Small intestine (tissue), 7 donors: ENCODE data around the gene CCL11. TPM values are rescaled to one million over a fixed set of nuclear protein-coding genes. Genes with fewer than 3 reads are reported as not detected.

Experiments
- DNase-seq, 2 donors: peaks; one replicate each; pipeline versions ENCODE4 v3.0.0 to v3.0.0-alpha.2; 2013
- FAIRE-seq: peaks from 2 replicates; lab custom pipeline; 2012; peaks lifted over from hg19 to GRCh38; lab: Jason Lieb, UNC
- H3K27ac ChIP-seq, 3 donors: one replicate each; pipeline ENCODE4 v1.5.1; 2013; ENCODE audit warnings: low read length in 2 of 3, mild to moderate bottlenecking in 2 of 3, control low read depth in 1 of 3, inconsistent platforms in 1 of 3, low read depth in 1 of 3, moderate library complexity in 1 of 3
- H3K27me3 ChIP-seq, 3 donors: one replicate each; pipeline ENCODE4 v1.6.1; 2013; ENCODE audit warnings: low read length in 3 of 3, inconsistent platforms in 1 of 3; ENCODE audit not compliant: control insufficient read depth in 3 of 3, insufficient read depth in 3 of 3
- H3K36me3 ChIP-seq, 3 donors: one replicate each; pipeline ENCODE4 v1.6.1; 2013; ENCODE audit warnings: low read length in 3 of 3, inconsistent platforms in 1 of 3, low read depth in 1 of 3, mild to moderate bottlenecking in 1 of 3, moderate library complexity in 1 of 3; ENCODE audit not compliant: control insufficient read depth in 3 of 3, insufficient read depth in 2 of 3
- H3K4me1 ChIP-seq, 3 donors: one replicate each; pipeline ENCODE4 v1.6.1; 2013; ENCODE audit warnings: low read length in 2 of 3, inconsistent platforms in 1 of 3, low read depth in 1 of 3, mild to moderate bottlenecking in 1 of 3, moderate library complexity in 1 of 3; ENCODE audit not compliant: control insufficient read depth in 3 of 3, insufficient read depth in 2 of 3
- H3K4me3 ChIP-seq, 3 donors: one replicate each; pipeline ENCODE4 v1.5.1; 2013; ENCODE audit warnings: low read length in 3 of 3, control low read depth in 1 of 3, inconsistent platforms in 1 of 3, low read depth in 1 of 3, mild to moderate bottlenecking in 1 of 3, moderate library complexity in 1 of 3
- H3K9me3 ChIP-seq, 2 donors: one replicate each; pipeline ENCODE4 v1.6.1; 2013; ENCODE audit warnings: low read depth in 1 of 2, low read length in 1 of 2; ENCODE audit not compliant: control insufficient read depth in 2 of 2, insufficient read depth in 1 of 2
- WGBS, 3 donors: extraction: QIAGEN DNeasy Blood & Tissue Kit; methylation state at CpG; one replicate each; pipeline ENCODE4 v1.1.7; 2013; 5-methylcytosine and 5-hydroxymethylcytosine counted together
- polyA plus RNA-seq, 4 donors: library from polyadenylated mRNA; stranded (reverse) in 3 of 4; unstranded in 1 of 4; fragments of 200-250 nt in 3 of 4; fragments of 120-200 nt in 1 of 4; gene quantifications; one replicate each; pipeline versions ENCODE4 v1.2.1 to v1.2.3, GENCODE V29; 2013
- donor health status: healthy with polysubstance abuse.
- donor health status: control.
- donor health status: control.
- donor health status: Bipolar disorder and iron deficiency.
- donor health status: healthy.

Gene CCL11
- polyA plus RNA-seq, 4 donors, result 0.43 to 12.4 (median 0.45) TPM; not detected in 1

DNA sequence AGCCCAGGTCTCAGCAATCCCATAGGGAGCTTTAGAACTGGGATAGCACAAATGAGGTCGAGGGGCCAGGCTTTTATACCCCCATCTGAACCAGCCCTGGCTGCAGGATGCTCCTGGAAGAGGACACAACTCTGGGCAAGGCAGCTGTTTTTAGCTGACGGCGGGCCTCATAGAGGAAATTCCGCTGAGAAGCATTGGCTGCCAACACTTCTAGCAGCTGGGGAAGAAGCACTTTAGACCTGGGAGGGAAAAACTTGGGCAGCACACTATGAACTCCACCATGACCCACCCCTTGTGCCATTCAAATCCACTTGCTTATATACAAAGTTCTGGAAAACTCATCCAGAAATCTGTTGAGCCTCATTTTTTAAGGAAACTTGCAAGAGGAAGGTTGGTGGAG lies 5.0 kb downstream of the CCL11 start:
- DNase-seq (no peak), FAIRE-seq (no peak)
- H3K36me3 ChIP-seq, result no peaks in the 10 kb centered on the region
- H3K27me3 ChIP-seq, result peaks cover 0 to 2% (median 0%) of the 10 kb centered on the region in 3 donors
- no peaks in the 10 kb centered on the region for H3K4me1 ChIP-seq
- WGBS, 3 donors, result 60 to 61% (median 61%) methylated on average over 4 of the region's 4 CpGs
- H3K9me3 ChIP-seq, result no peaks in the 10 kb centered on the region
- no peak overlapping the region for H3K4me3 ChIP-seq
- no peak overlapping the region for H3K27ac ChIP-seq

DNA sequence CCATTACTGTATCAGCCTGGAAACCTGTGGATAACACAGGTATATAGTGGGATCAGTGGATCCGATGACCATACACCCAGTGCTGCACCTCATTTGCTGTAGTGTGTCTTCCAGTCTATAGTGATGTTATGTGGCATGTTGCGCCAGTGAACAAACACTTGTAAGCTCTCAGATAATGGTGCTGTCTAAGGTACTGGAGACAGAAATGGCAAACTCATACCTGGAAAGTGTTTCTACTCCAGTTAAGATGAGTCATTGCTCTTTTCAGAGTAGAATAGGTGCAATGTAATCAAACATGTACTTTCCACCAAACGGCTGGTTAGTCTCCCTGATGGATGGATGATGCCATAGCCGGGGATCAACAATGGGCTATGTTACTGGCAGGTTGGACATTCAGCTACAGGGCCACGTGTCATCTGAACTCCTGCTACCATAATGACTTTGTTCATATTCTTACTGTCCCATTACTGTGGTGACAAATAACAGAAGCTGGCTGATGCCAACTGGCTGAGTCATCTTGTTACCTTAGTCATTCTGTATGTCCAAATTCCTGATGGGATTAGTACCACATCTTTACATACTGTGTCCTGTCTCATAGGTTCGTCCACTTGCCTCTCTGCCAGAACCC lies 6.3 kb downstream of the CCL11 start:
- FAIRE-seq (no peak), DNase-seq (no peak)
- no peaks in the 10 kb centered on the region for H3K4me1 ChIP-seq
- no peaks in the 10 kb centered on the region for H3K36me3 ChIP-seq
- 83 to 90% (median 84%) methylated on average over 6 of the region's 6 CpGs for WGBS, 3 donors
- peaks cover 0 to 2% (median 0%) of the 10 kb centered on the region in 3 donors for H3K27me3 ChIP-seq
- H3K27ac ChIP-seq, result no peak overlapping the region
- H3K9me3 ChIP-seq, result no peaks in the 10 kb centered on the region
- no peak overlapping the region for H3K4me3 ChIP-seq

DNA sequence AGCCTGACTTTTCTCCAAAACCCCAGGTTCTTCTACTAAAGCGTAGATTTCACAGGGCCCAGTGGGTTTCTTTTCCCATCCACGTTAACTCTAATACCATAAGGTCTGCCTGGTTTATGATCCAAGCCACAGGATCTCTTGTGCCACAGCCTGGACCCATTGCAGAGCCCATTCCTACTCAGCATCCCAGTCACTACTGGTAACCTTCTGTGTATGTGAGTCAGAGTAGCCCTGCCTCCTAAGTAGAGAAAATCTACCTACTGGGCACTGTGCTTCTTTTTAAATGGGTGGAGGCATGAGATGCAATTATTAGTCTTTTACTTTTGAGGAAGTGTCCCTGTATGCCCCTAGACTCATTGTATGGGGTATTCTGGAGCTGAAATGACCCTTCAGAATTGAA lies 13.5 kb downstream of the CCL11 start:
- no peak for FAIRE-seq
- 88 to 93% (median 89%) methylated on average over 2 of the region's 2 CpGs for WGBS, 3 donors
- no peaks in the 10 kb centered on the region for H3K27me3 ChIP-seq

GRCh38 chr17:34299956-34300577 lies 14.5 kb downstream of the CCL11 start:
- DNase-seq (no peak), FAIRE-seq (no peak)
- WGBS, 3 donors, result 68 to 77% (median 72%) methylated on average over 3 of the region's 3 CpGs
- Histone ChIP-seq H3K27ac (no peak overlapping the region), H3K4me1 (no peaks in the 10 kb centered on the region), H3K4me3 (no peak overlapping the region), H3K36me3 (no peaks in the 10 kb centered on the region), H3K9me3 (no peaks in the 10 kb centered on the region), H3K27me3 (no peaks in the 10 kb centered on the region)

More for the DNA sequence above, 13.5 kb downstream of the CCL11 start:
- Histone ChIP-seq H3K4me3 (no peak overlapping the region), H3K4me1 (no peaks in the 10 kb centered on the region), H3K27ac (no peak overlapping the region), H3K9me3 (no peaks in the 10 kb centered on the region), H3K36me3 (no peaks in the 10 kb centered on the region)
- no peak for DNase-seq

DNA sequence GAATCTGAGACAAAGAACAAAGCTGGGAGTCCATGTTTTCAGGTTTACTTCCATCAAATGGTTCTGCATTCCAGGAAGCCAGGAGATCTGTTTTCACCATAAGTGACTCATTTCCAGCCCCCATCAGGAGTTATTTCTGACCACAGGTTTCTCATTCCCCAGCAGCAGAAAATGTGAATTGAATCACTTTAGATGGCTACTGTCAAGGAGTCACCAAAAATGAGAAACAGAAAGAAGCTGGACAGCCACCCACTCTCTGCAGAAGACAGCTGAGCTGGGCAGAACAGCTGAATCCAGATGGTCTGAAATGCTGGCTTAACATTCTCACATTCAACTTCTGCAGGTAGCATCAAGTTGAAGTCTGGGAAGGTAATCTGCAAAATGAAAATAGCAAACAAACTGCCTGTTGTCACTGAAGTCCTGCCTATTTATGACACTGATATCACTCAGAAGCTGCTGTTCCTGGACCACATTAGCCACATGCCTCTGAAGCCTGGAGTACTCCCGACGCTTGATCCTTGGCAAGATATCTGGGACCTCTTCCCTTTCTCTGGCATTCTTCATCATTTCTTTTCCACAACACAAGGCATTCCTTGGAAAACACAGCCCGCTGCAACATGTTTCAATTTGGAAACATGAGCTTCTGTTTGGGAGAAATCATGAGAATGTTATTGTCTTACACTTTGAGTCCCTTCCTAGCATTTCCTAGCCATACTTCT lies 15.3 kb downstream of the CCL11 start:
- Histone ChIP-seq H3K4me1 (no peaks in the 10 kb centered on the region), H3K4me3 (no peak overlapping the region), H3K27ac (no peak overlapping the region), H3K9me3 (no peaks in the 10 kb centered on the region), H3K27me3 (no peaks in the 10 kb centered on the region), H3K36me3 (no peaks in the 10 kb centered on the region)
- FAIRE-seq, result no peak
- 67 to 87% (median 76%) methylated on average over 3 of the region's 3 CpGs for WGBS, 3 donors
- DNase-seq, result no peak

- Histone ChIP-seq H3K27ac (no peak overlapping the region), H3K4me3 (no peak overlapping the region), H3K4me1 (no peaks in the 10 kb centered on the region), H3K27me3 (no peaks in the 10 kb centered on the region), H3K36me3 (no peaks in the 10 kb centered on the region), H3K9me3 (no peaks in the 10 kb centered on the region)
- FAIRE-seq (no peak), DNase-seq (no peak)
- WGBS, 3 donors, result 61 to 97% (median 80%) methylated on average over 2 of the region's 2 CpGs
Measured at GRCh38 chr17:34301986-34302385, 16.4 kb downstream of the CCL11 start.

DNA sequence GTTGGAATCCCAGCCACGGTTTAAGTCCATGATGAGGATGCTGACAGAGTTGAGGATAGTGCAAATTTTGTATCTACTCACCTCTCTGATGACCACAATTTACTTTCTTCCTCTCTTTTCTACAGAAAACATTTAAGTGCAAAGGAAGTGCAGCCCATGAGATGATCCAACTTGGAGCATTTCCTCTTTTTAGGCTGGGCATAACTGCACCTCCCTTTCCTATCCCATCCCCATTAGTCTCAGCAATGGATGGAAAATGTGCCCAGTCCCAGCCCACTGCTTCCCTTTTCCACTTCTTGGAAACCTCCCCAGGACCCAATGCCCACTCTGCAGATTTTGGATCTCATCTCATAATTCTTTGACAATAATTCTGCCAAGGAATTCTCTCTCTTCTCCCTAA lies 17.1 kb downstream of the CCL11 start:
- no peaks in the 10 kb centered on the region for H3K27me3 ChIP-seq
- whole genome bisulfite sequencing, 3 donors, result 73 to 86% (median 84%) methylated on average over 1 of the region's 1 CpG
- H3K27ac ChIP-seq, result no peak overlapping the region
- DNase-seq (no peak), FAIRE-seq (no peak)
- no peak overlapping the region for H3K4me3 ChIP-seq
- no peaks in the 10 kb centered on the region for H3K4me1 ChIP-seq
- no peaks in the 10 kb centered on the region for H3K9me3 ChIP-seq
- H3K36me3 ChIP-seq, result no peaks in the 10 kb centered on the region

DNA sequence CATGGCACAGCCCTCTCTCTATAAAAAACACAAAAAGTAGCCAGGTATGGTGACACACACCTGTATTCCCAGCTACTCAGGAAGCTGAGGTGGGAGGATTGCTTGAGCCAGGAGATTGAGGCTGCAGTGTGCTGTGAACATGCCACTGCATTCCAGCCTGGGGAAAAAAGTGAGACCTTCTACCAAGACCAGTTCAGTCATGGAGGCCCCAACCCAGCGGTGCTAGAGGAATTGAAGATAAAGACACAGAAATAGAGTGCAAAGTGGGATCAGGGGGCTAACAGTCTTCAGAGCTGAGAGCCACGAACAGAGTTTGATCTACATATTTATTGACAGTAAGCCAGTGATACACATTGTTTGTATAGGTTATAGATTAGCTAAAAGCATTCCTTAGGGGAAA lies 18.1 kb downstream of the CCL11 start:
- DNase-seq, result no peak
- Histone ChIP-seq H3K4me1 (no peaks in the 10 kb centered on the region), H3K4me3 (no peak overlapping the region), H3K27ac (no peak overlapping the region), H3K36me3 (no peaks in the 10 kb centered on the region), H3K27me3 (no peaks in the 10 kb centered on the region), H3K9me3 (no peaks in the 10 kb centered on the region)
- no peak for FAIRE-seq
- 76 to 79% (median 77%) methylated on average over 2 of the region's 2 CpGs for WGBS, 3 donors
